GM12878 (cell line): ENCODE data around the gene PHF1. TPM values are rescaled to one million over a fixed set of nuclear protein-coding genes. Genes with fewer than 3 reads are reported as not detected.

ENCODE experiments used
- BCL11A ChIP-seq: IDR thresholded peaks from 2 replicates; pipeline ENCODE4 v1.6.1; 2011; ENCODE audit warnings: low read depth, low read length
- CBX3 ChIP-seq: fragments of 200-600 bp; sonication (generic); IDR thresholded peaks from 2 replicates; pipeline ENCODE4 v1.6.1; 2016; ENCODE audit warnings: low read depth, borderline replicate concordance
- CHD2 ChIP-seq: IDR thresholded peaks from 2 replicates; pipeline ENCODE4 v1.6.1; 2011; ENCODE audit warnings: low read depth, low read length, improper control_type of control experiment, borderline replicate concordance
- CREM ChIP-seq: IDR thresholded peaks from 2 replicates; pipeline ENCODE4 v1.6.1; 2014; ENCODE audit warnings: antibody characterized with exemption, low read depth
- DPF2 ChIP-seq: fragments of 450-650 bp; IDR thresholded peaks from 2 replicates; pipeline ENCODE4 v1.6.1; 2017; ENCODE audit warnings: mild to moderate bottlenecking
- FOS ChIP-seq: IDR thresholded peaks from 3 replicates; pipeline ENCODE4 v1.6.1; 2011; ENCODE audit warnings: borderline replicate concordance; ENCODE audit not compliant: insufficient read length; ENCODE audit errors: extremely low read depth
- IKZF2 ChIP-seq, 2 experiments: fragments of 450-650 bp; IDR thresholded peaks; 2 replicates each; pipeline ENCODE4 v1.6.1; 2017; ENCODE audit warnings: mild to moderate bottlenecking in 2 of 2, moderate library complexity in 2 of 2
- MXI1 ChIP-seq: fragments of 150-350 bp; IDR thresholded peaks from 2 replicates; pipeline ENCODE4 v1.6.1; 2011; ENCODE audit warnings: low read depth, mild to moderate bottlenecking, inconsistent platforms, low read length, improper control_type of control experiment
- MYB ChIP-seq: fragments of 150-350 bp; IDR thresholded peaks from 2 replicates; pipeline ENCODE4 v1.6.1; 2014; ENCODE audit warnings: mild to moderate bottlenecking, low read depth, low read length, borderline replicate concordance
- NFYB ChIP-seq: IDR thresholded peaks from 2 replicates; pipeline ENCODE4 v1.6.1; 2011; ENCODE audit warnings: low read depth, mild to moderate bottlenecking, low read length, improper control_type of control experiment, moderate library complexity; ENCODE audit not compliant: insufficient read depth
- POLR2A ChIP-seq: IDR thresholded peaks from 2 replicates; pipeline ENCODE4 v1.6.1; 2011; ENCODE audit warnings: low read depth, mild to moderate bottlenecking, low read length
- POU2F2 ChIP-seq: IDR thresholded peaks from 3 replicates; pipeline ENCODE4 v1.6.1; 2011; ENCODE audit warnings: low read depth, mild to moderate bottlenecking, low read length, borderline replicate concordance
- RAD51 ChIP-seq: fragments of 450-650 bp; IDR thresholded peaks from 2 replicates; pipeline ENCODE4 v1.6.1; 2016; ENCODE audit warnings: moderate library complexity, mild to moderate bottlenecking, inconsistent platforms
- RELA ChIP-seq: fragments of 450-650 bp; IDR thresholded peaks from 2 replicates; pipeline ENCODE4 v1.8.0; 2014; ENCODE audit warnings: borderline replicate concordance; ENCODE audit not compliant: partially characterized antibody
- SP1 ChIP-seq: IDR thresholded peaks from one replicate; pipeline ENCODE4 v1.6.1; 2011; ENCODE audit warnings: low read depth, low read length
- YY1 ChIP-seq: IDR thresholded peaks from 2 replicates; pipeline ENCODE4 v1.6.1; 2011; ENCODE audit warnings: low read depth, mild to moderate bottlenecking, low read length
- ZBED1 ChIP-seq: IDR thresholded peaks from 2 replicates; pipeline ENCODE4 v1.6.1; 2016; ENCODE audit warnings: borderline replicate concordance
- ZSCAN29 ChIP-seq: fragments of 450-650 bp; IDR thresholded peaks from 2 replicates; pipeline ENCODE4 v1.6.1; 2017; ENCODE audit warnings: mild to moderate bottlenecking, moderate library complexity
- polyA plus RNA-seq, 11 experiments: library from polyadenylated mRNA; depleted of rRNA in 4 of 11; unstranded in 6 of 11; stranded (reverse) in 5 of 11; fragments of >200 nt; fragmentation: Nextera tagmentation in 4 of 11; fragmentation: Illumina TruSeq in 1 of 11; extraction: Ambion mirVana in 4 of 11; extraction: Trizol in 1 of 11; gene quantifications; 1 replicate in 1 of 11; 2 replicates in 10 of 11; pipeline versions ENCODE4 v1.2.1 to v1.2.3, GENCODE V29; 2011 to 2016; ENCODE audit warnings: inconsistent platforms in 2 of 11, missing spikeins in 2 of 11, low read depth in 1 of 11
- total RNA-seq, 4 experiments: library from RNA; depleted of rRNA in 3 of 4; stranded (reverse); fragments of >200 nt in 3 of 4; fragmentation: Illumina TruSeq in 1 of 4; extraction: Trizol in 1 of 4; gene quantifications; 2 replicates each; pipeline versions ENCODE4 v1.2.1 to v1.2.3, GENCODE V29; 2013 to 2021
- TF ChIP-seq, protein P1 (sequence below): fragments of 450-650 bp; IDR thresholded peaks from 2 replicates; pipeline ENCODE4 v1.6.1; 2016; ENCODE audit warnings: mild to moderate bottlenecking
- TF ChIP-seq, protein P2 (sequence below): IDR thresholded peaks from 2 replicates; pipeline ENCODE4 v1.6.1; 2011; ENCODE audit warnings: low read depth, low read length, improper control_type of control experiment, borderline replicate concordance
- TF ChIP-seq, protein P3 (sequence below): IDR thresholded peaks from 2 replicates; pipeline ENCODE4 v1.6.1; 2011; ENCODE audit warnings: mild to moderate bottlenecking, low read depth, low read length, moderate library complexity; ENCODE audit not compliant: insufficient replicate concordance
- TF ChIP-seq, protein P4 (sequence below): IDR thresholded peaks from 2 replicates; pipeline ENCODE4 v1.6.1; 2012; ENCODE audit warnings: low read depth, low read length, improper control_type of control experiment
- TF ChIP-seq, protein P5 (sequence below): fragments of 450-650 bp; IDR thresholded peaks from 2 replicates; pipeline ENCODE4 v1.6.1; 2014; ENCODE audit warnings: mild to moderate bottlenecking
- TF ChIP-seq, protein P6 (sequence below): fragments of 150-350 bp; IDR thresholded peaks from 2 replicates; pipeline ENCODE4 v1.6.1; 2016; ENCODE audit warnings: low read depth, low read length

Gene PHF1
- total and polyA plus RNA-seq, 10 of the 15 experiments (the other 5 are each of a cell fraction or from before 2014, with no cell fraction given), result 1.3 to 17.8 (median 6.2) TPM

DNA sequence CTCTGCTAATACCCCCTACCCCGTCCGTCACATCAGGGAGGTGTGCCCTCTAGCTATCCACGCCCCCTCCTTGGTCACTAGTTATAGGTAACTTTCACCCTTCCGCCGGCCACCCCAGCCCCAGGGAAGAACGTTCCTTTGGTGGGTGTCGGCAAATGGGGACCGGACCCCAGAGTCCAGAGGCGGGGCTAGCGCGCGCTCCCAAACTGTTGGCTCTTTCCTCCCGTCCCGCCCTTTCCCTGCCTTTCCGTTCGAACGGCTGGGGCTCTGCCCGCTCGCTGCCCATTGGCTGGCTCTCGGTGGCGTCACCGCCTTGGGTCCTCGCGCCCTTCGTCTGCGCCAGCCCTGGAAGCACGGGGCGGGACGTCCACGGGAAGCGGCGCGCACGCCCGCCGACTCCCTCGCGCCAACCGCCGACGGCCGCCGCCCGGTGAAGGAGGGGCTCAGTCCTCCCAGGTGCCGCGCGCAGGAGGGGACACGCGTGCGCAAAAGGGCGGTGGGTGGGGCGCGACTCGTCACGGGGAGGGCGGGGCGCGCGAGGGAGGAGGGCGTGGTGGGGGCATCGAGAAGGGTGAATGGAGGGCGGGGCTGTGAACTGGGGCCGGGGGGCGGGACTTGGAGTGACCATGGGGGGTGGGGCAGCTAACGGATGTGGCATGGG lies 634 bp upstream of the PHF1 start (continued):
- TF ChIP-seq IKZF2 (IDR thresholded peaks at IDR 0.05) (peak in 1 of 2 experiments; percentile 14; a peak in 1 of 4 replicates), RELA (peak; percentile 24), CREM (peak; percentile 74), BCL11A (no peak), CBX3 (no peak), FOS (no peak), MYB (0 out of 2 replicates have a peak, but pooled peaks have one; percentile 49), POLR2A (peak; percentile 83), MXI1 (peak; percentile 81), ZSCAN29 (no peak), POU2F2 (peak; percentile 59; the same call in 2 of the 3 replicates), ZBED1 (peak; percentile 57; the same call in 1 of the 2 replicates), SP1 (peak; percentile 71), YY1 (peak; percentile 6; the same call in 1 of the 2 replicates), NFYB (peak; percentile 91), DPF2 (peak; percentile 18; the same call in 1 of the 2 replicates), CHD2 (peak; percentile 87), RAD51 (no peak)
- TF ChIP-seq, protein P1, sequence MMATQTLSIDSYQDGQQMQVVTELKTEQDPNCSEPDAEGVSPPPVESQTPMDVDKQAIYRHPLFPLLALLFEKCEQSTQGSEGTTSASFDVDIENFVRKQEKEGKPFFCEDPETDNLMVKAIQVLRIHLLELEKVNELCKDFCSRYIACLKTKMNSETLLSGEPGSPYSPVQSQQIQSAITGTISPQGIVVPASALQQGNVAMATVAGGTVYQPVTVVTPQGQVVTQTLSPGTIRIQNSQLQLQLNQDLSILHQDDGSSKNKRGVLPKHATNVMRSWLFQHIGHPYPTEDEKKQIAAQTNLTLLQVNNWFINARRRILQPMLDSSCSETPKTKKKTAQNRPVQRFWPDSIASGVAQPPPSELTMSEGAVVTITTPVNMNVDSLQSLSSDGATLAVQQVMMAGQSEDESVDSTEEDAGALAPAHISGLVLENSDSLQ, result peak; percentile 85
- TF ChIP-seq, protein P2, sequence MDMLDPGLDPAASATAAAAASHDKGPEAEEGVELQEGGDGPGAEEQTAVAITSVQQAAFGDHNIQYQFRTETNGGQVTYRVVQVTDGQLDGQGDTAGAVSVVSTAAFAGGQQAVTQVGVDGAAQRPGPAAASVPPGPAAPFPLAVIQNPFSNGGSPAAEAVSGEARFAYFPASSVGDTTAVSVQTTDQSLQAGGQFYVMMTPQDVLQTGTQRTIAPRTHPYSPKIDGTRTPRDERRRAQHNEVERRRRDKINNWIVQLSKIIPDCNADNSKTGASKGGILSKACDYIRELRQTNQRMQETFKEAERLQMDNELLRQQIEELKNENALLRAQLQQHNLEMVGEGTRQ, result no peak
- TF ChIP-seq, protein P3, sequence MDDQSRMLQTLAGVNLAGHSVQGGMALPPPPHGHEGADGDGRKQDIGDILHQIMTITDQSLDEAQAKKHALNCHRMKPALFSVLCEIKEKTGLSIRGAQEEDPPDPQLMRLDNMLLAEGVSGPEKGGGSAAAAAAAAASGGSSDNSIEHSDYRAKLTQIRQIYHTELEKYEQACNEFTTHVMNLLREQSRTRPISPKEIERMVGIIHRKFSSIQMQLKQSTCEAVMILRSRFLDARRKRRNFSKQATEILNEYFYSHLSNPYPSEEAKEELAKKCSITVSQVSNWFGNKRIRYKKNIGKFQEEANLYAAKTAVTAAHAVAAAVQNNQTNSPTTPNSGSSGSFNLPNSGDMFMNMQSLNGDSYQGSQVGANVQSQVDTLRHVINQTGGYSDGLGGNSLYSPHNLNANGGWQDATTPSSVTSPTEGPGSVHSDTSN, result peak; percentile 63
- TF ChIP-seq, protein P4, sequence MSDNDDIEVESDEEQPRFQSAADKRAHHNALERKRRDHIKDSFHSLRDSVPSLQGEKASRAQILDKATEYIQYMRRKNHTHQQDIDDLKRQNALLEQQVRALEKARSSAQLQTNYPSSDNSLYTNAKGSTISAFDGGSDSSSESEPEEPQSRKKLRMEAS, result peak; percentile 80
- TF ChIP-seq, protein P5, sequence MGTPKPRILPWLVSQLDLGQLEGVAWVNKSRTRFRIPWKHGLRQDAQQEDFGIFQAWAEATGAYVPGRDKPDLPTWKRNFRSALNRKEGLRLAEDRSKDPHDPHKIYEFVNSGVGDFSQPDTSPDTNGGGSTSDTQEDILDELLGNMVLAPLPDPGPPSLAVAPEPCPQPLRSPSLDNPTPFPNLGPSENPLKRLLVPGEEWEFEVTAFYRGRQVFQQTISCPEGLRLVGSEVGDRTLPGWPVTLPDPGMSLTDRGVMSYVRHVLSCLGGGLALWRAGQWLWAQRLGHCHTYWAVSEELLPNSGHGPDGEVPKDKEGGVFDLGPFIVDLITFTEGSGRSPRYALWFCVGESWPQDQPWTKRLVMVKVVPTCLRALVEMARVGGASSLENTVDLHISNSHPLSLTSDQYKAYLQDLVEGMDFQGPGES, result peak; percentile 71; the same call in 1 of the 2 replicates
- TF ChIP-seq, protein P6, sequence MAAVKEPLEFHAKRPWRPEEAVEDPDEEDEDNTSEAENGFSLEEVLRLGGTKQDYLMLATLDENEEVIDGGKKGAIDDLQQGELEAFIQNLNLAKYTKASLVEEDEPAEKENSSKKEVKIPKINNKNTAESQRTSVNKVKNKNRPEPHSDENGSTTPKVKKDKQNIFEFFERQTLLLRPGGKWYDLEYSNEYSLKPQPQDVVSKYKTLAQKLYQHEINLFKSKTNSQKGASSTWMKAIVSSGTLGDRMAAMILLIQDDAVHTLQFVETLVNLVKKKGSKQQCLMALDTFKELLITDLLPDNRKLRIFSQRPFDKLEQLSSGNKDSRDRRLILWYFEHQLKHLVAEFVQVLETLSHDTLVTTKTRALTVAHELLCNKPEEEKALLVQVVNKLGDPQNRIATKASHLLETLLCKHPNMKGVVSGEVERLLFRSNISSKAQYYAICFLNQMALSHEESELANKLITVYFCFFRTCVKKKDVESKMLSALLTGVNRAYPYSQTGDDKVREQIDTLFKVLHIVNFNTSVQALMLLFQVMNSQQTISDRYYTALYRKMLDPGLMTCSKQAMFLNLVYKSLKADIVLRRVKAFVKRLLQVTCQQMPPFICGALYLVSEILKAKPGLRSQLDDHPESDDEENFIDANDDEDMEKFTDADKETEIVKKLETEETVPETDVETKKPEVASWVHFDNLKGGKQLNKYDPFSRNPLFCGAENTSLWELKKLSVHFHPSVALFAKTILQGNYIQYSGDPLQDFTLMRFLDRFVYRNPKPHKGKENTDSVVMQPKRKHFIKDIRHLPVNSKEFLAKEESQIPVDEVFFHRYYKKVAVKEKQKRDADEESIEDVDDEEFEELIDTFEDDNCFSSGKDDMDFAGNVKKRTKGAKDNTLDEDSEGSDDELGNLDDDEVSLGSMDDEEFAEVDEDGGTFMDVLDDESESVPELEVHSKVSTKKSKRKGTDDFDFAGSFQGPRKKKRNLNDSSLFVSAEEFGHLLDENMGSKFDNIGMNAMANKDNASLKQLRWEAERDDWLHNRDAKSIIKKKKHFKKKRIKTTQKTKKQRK, result no peak
